ENCODE data around the gene GALNT2.

- TF ChIP-seq SIN3A (IDR thresholded peaks at IDR 0.05; ENCODE audit: borderline replicate concordance, insufficient read depth, low read depth, low read length) (no peak), CTCF (IDR thresholded peaks at IDR 0.05) (no peak)
Observed at GRCh38 chr1:230103306-230104173, 36.5 kb downstream of the GALNT2 start.
